PC-3 (cell line): Measurements from ENCODE around the gene IL17RB. TPM values are rescaled to one million over a fixed set of nuclear protein-coding genes. Genes with fewer than 3 reads are reported as not detected.

Source experiments
- ATAC-seq: fragments of 200-7000 bp; cut with Tn5 transposase; 2 replicates; pipeline ENCODE4 v1.9.1; 2020; ENCODE audit warnings: mild to moderate bottlenecking, moderate library complexity
- BruUV-seq: library from RNA; stranded (reverse); fragments of 400-500 nt; replicated peaks from 2 replicates; lab custom pipeline; 2021; lab: Mats Ljungman, UMichigan
- CTCF ChIA-PET: fragments of 300-600 bp; sonication (Branson Sonifier 250); formaldehyde crosslinking; loops from one replicate; lab custom pipeline; 2022; ENCODE audit warnings: antibody characterized with exemption; lab: Charles Lee
- POLR2A ChIA-PET: fragments of 300-600 bp; sonication (Branson Sonifier 250); formaldehyde crosslinking; loops from one replicate; lab custom pipeline; 2022; ENCODE audit warnings: antibody characterized with exemption; ENCODE audit not compliant: unreplicated experiment; lab: Charles Lee
- DNase-seq: peaks from one replicate; pipeline ENCODE4 v3.0.0-alpha.2; 2015
- H2AFZ ChIP-seq: fragments of 300-600 bp; sonication (generic); 2 replicates; pipeline ENCODE4 v1.6.0; 2016; ENCODE audit warnings: antibody characterized with exemption, low read length
- H3F3A ChIP-seq: fragments of 300-600 bp; sonication (generic); one replicate; pipeline ENCODE4 v1.6.0; 2017; ENCODE audit warnings: antibody characterized with exemption, low read length, control low read depth, mild to moderate bottlenecking; ENCODE audit not compliant: unreplicated experiment
- H3K27ac ChIP-seq: fragments of 300-600 bp; sonication (generic); 2 replicates; pipeline ENCODE4 v1.5.1; 2016; ENCODE audit warnings: mild to moderate bottlenecking, low read length
- H3K27me3 ChIP-seq: fragments of 300-600 bp; sonication (generic); 2 replicates; pipeline ENCODE4 v1.6.1; 2016; ENCODE audit warnings: low read length, mixed read lengths
- H3K36me3 ChIP-seq: fragments of 300-600 bp; sonication (generic); 2 replicates; pipeline ENCODE4 v1.6.1; 2016; ENCODE audit warnings: low read depth, mixed run types, low read length, mixed read lengths
- H3K4me1 ChIP-seq: fragments of 300-600 bp; sonication (generic); 2 replicates; pipeline ENCODE4 v1.5.1; 2016; ENCODE audit warnings: low read length; ENCODE audit not compliant: insufficient read depth
- H3K4me2 ChIP-seq: fragments of 300-600 bp; sonication (generic); 2 replicates; pipeline ENCODE4 v1.6.0; 2016; ENCODE audit warnings: low read length
- H3K4me3 ChIP-seq: fragments of 300-600 bp; sonication (generic); 2 replicates; pipeline ENCODE4 v1.5.1; 2016; ENCODE audit warnings: mild to moderate bottlenecking, low read length, mixed read lengths
- H3K79me2 ChIP-seq: fragments of 300-600 bp; sonication (generic); 2 replicates; pipeline ENCODE4 v1.6.1; 2017; ENCODE audit warnings: low read length, mixed read lengths
- H3K9ac ChIP-seq: fragments of 300-600 bp; sonication (generic); 2 replicates; pipeline ENCODE4 v1.6.0; 2016; ENCODE audit warnings: mild to moderate bottlenecking, low read length
- H3K9me2 ChIP-seq: fragments of 300-600 bp; sonication (generic); replicated peaks from 2 replicates; pipeline ENCODE4 v1.6.1; 2016; ENCODE audit warnings: mixed run types, low read length, mixed read lengths
- H3K9me3 ChIP-seq: fragments of 300-600 bp; sonication (generic); 2 replicates; pipeline ENCODE4 v1.6.1; 2016; ENCODE audit warnings: low read length, mixed read lengths
- H4K20me1 ChIP-seq: fragments of 300-600 bp; sonication (generic); 2 replicates; pipeline ENCODE4 v1.6.1; 2016; ENCODE audit warnings: low read length, mixed read lengths
- CTCF ChIP-seq: fragments of 300-600 bp; sonication (generic); conservative IDR thresholded peaks from 2 replicates; pipeline ENCODE4 v1.5.1; 2017; ENCODE audit warnings: antibody characterized with exemption, low read depth, mild to moderate bottlenecking, low read length
- EZH2 ChIP-seq: fragments of 300-600 bp; sonication (generic); IDR thresholded peaks from one replicate; pipeline ENCODE4 v1.6.1; 2017; ENCODE audit warnings: antibody characterized with exemption, mild to moderate bottlenecking, low read length; ENCODE audit not compliant: unreplicated experiment
- EZH2phosphoT487 ChIP-seq: fragments of 300-600 bp; sonication (generic); IDR thresholded peaks from 2 replicates; pipeline ENCODE4 v1.6.1; 2018; ENCODE audit warnings: mild to moderate bottlenecking, antibody characterized with exemption, low read length, borderline replicate concordance
- intact Hi-C: fragments of 100-400 bp; cut with micrococcal nuclease; formaldehyde crosslinking; loops from 2 replicates; pipeline ENCODE4 v1.9.0; 2023
- total RNA-seq: library from RNA; depleted of rRNA; stranded (reverse); fragments of >200 nt; gene quantifications from 2 replicates; pipeline ENCODE4 v1.2.3, GENCODE V29; 2014

The IL17RB gene
- total RNA-seq, 1 experiment from 2014 or later = 2.3 TPM

- Histone ChIP-seq H3K4me3 (peak within 1 kb of the TSS; percentile 84), H3K9me3 (no peaks in the 10 kb centered on the region), H3K27me3 (peaks cover 10% of the 10 kb centered on the region; the same call in 1 of the 2 replicates), H3K9me2 (no peaks in the 10 kb centered on the region), H3F3A (no peaks in the 10 kb centered on the region), H3K27ac (peak within 1 kb of the TSS; percentile 59), H4K20me1 (peaks cover 11% of the 10 kb centered on the region; the same call in 1 of the 2 replicates), H2AFZ (peak within 1 kb of the TSS; percentile 84), H3K36me3 (no peaks in the 10 kb centered on the region; the same call in 1 of the 2 replicates), H3K4me1 (peaks cover 17% of the 10 kb centered on the region), H3K9ac (peak within 1 kb of the TSS; percentile 81), H3K4me2 (peak within 1 kb of the TSS; percentile 91), H3K79me2 (peaks cover 45% of the 10 kb centered on the region)
- peak; percentile 99 for DNase-seq
- CTCF ChIA-PET = no interaction called here
- ATAC-seq = peak; percentile 95
- POLR2A ChIA-PET = interaction anchor here (0.7 kb wide), 1 partner anchor 170 kb away, joined by 3 read pairs; no protein-coding TSS in a partner anchor
- intact Hi-C loops = loop anchor here (5.0 kb wide), 1 partner anchor 544 kb away; the partner anchor contains the start of gene DCP1A
- TF ChIP-seq EZH2 (no peak), EZH2phosphoT487 (no peak), CTCF (no peak)
- BruUV-seq = no TSS peak
Measured at GRCh38 chr3:53891497-53892285, 45.3 kb downstream of the IL17RB start, which contains the start of gene SELENOK. Gene SELENOK (minus strand): TSS chr3:53891859.

DNA sequence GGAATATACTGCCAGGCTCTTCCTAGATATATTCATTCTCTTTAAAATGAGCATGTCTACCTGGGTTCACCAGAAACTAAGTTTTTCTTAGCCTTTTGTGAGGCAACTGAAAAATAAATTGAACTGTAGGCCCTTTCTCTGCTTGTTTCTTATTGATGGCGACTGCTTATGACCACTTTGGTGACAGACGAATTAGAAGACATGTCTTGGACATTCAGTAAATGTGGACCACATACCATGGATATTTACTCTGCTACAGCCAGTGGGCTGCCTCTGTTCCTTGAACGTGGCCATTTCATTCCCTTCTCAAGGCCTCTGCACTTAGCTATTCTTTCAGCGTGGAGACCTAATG is 45.9 kb downstream of the IL17RB start:
- CTCF ChIA-PET = no interaction called here
- TSS peak; percentile 97 for BruUV-seq

More for the DNA sequence above, 45.9 kb downstream of the IL17RB start:
- intact Hi-C loops = loop anchor here (5.0 kb wide), 1 partner anchor 545 kb away; the partner anchor contains the start of gene DCP1A
- ATAC-seq (no peak), DNase-seq (no peak)
- Histone ChIP-seq H2AFZ (peak overlapping the region; percentile 84), H3K9me3 (no peaks in the 10 kb centered on the region), H3K79me2 (peaks cover 41% of the 10 kb centered on the region), H3K4me1 (peaks cover 17% of the 10 kb centered on the region), H3K9me2 (no peaks in the 10 kb centered on the region), H3K4me2 (peak overlapping the region; percentile 78), H3K4me3 (peak overlapping the region; percentile 84), H3K36me3 (no peaks in the 10 kb centered on the region; the same call in 1 of the 2 replicates), H3K27me3 (peaks cover 14% of the 10 kb centered on the region; the same call in 1 of the 2 replicates), H3F3A (no peaks in the 10 kb centered on the region), H4K20me1 (peaks cover 11% of the 10 kb centered on the region; the same call in 1 of the 2 replicates), H3K9ac (peak overlapping the region; percentile 47), H3K27ac (peak overlapping the region; percentile 59)
- TF ChIP-seq CTCF (no peak), EZH2 (no peak), EZH2phosphoT487 (no peak)
- POLR2A ChIA-PET = interaction anchor here (0.7 kb wide), 1 partner anchor 171 kb away, joined by 3 read pairs; no protein-coding TSS in a partner anchor
